Measurements from ENCODE around the gene DMXL1.
"Not testable (repeated sequence)": the region's sequence is repeated elsewhere in the genome, so short reads cannot be mapped to it uniquely, and the experiment has no call there.

Gene DMXL1

GRCh38 chr5:119212026-119212425, 141.1 kb downstream of the DMXL1 start:
- DNase-seq, result no peak

- DNase-seq, result no peak
Measured at GRCh38 chr5:119212676-119213075, 141.8 kb downstream of the DMXL1 start.

- no peak for DNase-seq
Measured at GRCh38 chr5:119217183-119217582, 146.3 kb downstream of the DMXL1 start.

GRCh38 chr5:119218830-119219782, 148.2 kb downstream of the DMXL1 start:
- DNase-seq, result no peak

GRCh38 chr5:119220576-119221197, 149.8 kb downstream of the DMXL1 start:
- DNase-seq, result no peak

GRCh38 chr5:119221330-119221729, 150.4 kb downstream of the DMXL1 start:
- no peak for DNase-seq

GRCh38 chr5:119229950-119230349, 159.1 kb downstream of the DMXL1 start:
- DNase-seq, result no peak

GRCh38 chr5:119238265-119239118, 167.6 kb downstream of the DMXL1 start:
- DNase-seq, result no peak

- DNase-seq, result no peak
Measured at GRCh38 chr5:119239119-119239417, 168.2 kb downstream of the DMXL1 start.

- not testable (repeated sequence) for DNase-seq
Measured at GRCh38 chr5:119239826-119240225, 168.9 kb downstream of the DMXL1 start.

GRCh38 chr5:119243888-119244287, 173.0 kb downstream of the DMXL1 start:
- DNase-seq, result no peak

GRCh38 chr5:119250946-119251901, 180.3 kb downstream of the DMXL1 start:
- no peak for DNase-seq

- DNase-seq, result no peak
Measured at GRCh38 chr5:119255571-119256356, 184.9 kb downstream of the DMXL1 start.

- DNase-seq, result no peak
Measured at GRCh38 chr5:119257613-119258012, 186.7 kb downstream of the DMXL1 start.

GRCh38 chr5:119263639-119264038, 192.8 kb downstream of the DMXL1 start:
- no peak for DNase-seq

GRCh38 chr5:119264186-119264585, 193.3 kb downstream of the DMXL1 start:
- DNase-seq, result no peak

GRCh38 chr5:119267958-119268386, 197.1 kb downstream of the DMXL1 start:
- peak; percentile 88 for DNase-seq

- DNase-seq, result peak; percentile 98
Measured at GRCh38 chr5:119268387-119269060, 197.6 kb downstream of the DMXL1 start.

GRCh38 chr5:119269061-119269944, 198.4 kb downstream of the DMXL1 start:
- DNase-seq, result no peak

GRCh38 chr5:119270121-119270565, 199.3 kb downstream of the DMXL1 start:
- no peak for DNase-seq

Measured in activated CD4-positive, alpha-beta T cell treated with anti-CD3 and anti-CD28 coated beads, Interleukin-2, amount 50 U/mL, for 16 hours (primary cell).